SK-N-SH treated with all-trans-retinoic acid at 6 μM for 48 hours (cell line): ENCODE results near the gene CREBBP.

Experiments
- ARNTL ChIP-seq: fragments of 450-650 bp; formaldehyde crosslinking; IDR thresholded peaks from 2 replicates; pipeline ENCODE4 v1.5.0; 2020; ENCODE audit warnings: low read depth, mild to moderate bottlenecking, moderate library complexity, borderline replicate concordance
- BACH2 ChIP-seq: fragments of 250-450 bp; sonication (Bioruptor Pico); IDR thresholded peaks from 2 replicates; pipeline ENCODE4 v1.9.0; 2021; ENCODE audit warnings: mild to moderate bottlenecking, borderline replicate concordance
- ESRRG ChIP-seq: fragments of 250-450 bp; sonication (Bioruptor Pico); IDR thresholded peaks from 2 replicates; pipeline ENCODE4 v1.6.1; 2021; ENCODE audit warnings: mild to moderate bottlenecking
- GLIS3 ChIP-seq: fragments of 250-450 bp; sonication (Bioruptor Pico); IDR thresholded peaks from 2 replicates; pipeline ENCODE4 v1.5.0; 2020; ENCODE audit warnings: mild to moderate bottlenecking, moderate library complexity
- OSR1 ChIP-seq: fragments of 250-450 bp; sonication (Bioruptor Pico); IDR thresholded peaks from 2 replicates; pipeline ENCODE4 v1.8.0; 2022; ENCODE audit warnings: moderate library complexity, mild to moderate bottlenecking, inconsistent platforms
- RARB ChIP-seq: fragments of 250-450 bp; sonication (Bioruptor Pico); IDR thresholded peaks from 2 replicates; pipeline ENCODE4 v1.8.0; 2021; ENCODE audit warnings: mild to moderate bottlenecking, moderate library complexity
- SNAI2 ChIP-seq: fragments of 250-450 bp; sonication (Bioruptor Pico); IDR thresholded peaks from 2 replicates; pipeline ENCODE4 v1.5.0; 2020; ENCODE audit warnings: mild to moderate bottlenecking, moderate library complexity
- TOX ChIP-seq: fragments of 250-450 bp; sonication (Bioruptor Pico); IDR thresholded peaks from 2 replicates; pipeline ENCODE4 v1.8.0; 2021; ENCODE audit warnings: mild to moderate bottlenecking, moderate library complexity, borderline replicate concordance
- ZFP3 ChIP-seq: fragments of 250-450 bp; sonication (Bioruptor Pico); IDR thresholded peaks from 2 replicates; pipeline ENCODE4 v1.5.0; 2020; ENCODE audit warnings: mild to moderate bottlenecking, moderate library complexity
- ZNF565 ChIP-seq: fragments of 450-650 bp; formaldehyde crosslinking; conservative IDR thresholded peaks from 2 replicates; pipeline ENCODE4 v1.5.0; 2020; ENCODE audit warnings: low read depth, mild to moderate bottlenecking, moderate library complexity
- ZNF8 ChIP-seq: fragments of 450-650 bp; formaldehyde crosslinking; IDR thresholded peaks from 2 replicates; pipeline ENCODE4 v1.5.0; 2020; ENCODE audit warnings: mild to moderate bottlenecking, moderate library complexity
- TF ChIP-seq, protein P1 (sequence below): fragments of 250-450 bp; sonication (Bioruptor Pico); IDR thresholded peaks from 2 replicates; pipeline ENCODE4 v1.8.0; 2020; ENCODE audit warnings: mild to moderate bottlenecking, moderate library complexity, borderline replicate concordance
- TF ChIP-seq, protein P2 (sequence below): fragments of 250-450 bp; sonication (Bioruptor Pico); IDR thresholded peaks from 2 replicates; pipeline ENCODE4 v1.5.1; 2020; ENCODE audit warnings: low read depth, mild to moderate bottlenecking, moderate library complexity

DNA sequence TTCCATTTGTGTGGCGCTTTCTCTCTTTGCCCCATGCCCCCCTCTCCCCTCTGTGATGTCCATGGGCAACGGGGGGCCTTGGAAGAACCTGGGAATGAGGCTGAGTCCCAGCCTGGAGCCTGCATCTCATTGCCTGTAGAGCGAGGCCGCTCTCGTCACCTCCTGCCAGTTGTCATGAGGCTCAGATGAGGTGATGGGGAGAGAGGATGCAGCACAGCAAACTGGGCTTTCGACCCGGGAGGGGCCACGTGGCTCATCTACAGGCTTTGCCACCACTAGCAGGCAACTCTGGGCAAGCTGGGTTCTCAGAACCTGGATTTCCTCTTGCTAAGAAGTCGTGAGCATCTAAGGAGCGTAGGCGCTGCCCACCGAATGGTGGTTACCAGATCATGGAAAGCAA, 31.9 kb upstream of the CREBBP start:
- TF ChIP-seq ARNTL: no peak
- TF ChIP-seq, protein P1, sequence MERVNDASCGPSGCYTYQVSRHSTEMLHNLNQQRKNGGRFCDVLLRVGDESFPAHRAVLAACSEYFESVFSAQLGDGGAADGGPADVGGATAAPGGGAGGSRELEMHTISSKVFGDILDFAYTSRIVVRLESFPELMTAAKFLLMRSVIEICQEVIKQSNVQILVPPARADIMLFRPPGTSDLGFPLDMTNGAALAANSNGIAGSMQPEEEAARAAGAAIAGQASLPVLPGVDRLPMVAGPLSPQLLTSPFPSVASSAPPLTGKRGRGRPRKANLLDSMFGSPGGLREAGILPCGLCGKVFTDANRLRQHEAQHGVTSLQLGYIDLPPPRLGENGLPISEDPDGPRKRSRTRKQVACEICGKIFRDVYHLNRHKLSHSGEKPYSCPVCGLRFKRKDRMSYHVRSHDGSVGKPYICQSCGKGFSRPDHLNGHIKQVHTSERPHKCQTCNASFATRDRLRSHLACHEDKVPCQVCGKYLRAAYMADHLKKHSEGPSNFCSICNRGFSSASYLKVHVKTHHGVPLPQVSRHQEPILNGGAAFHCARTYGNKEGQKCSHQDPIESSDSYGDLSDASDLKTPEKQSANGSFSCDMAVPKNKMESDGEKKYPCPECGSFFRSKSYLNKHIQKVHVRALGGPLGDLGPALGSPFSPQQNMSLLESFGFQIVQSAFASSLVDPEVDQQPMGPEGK (CRISPR knock-in tag): no peak
- TF ChIP-seq, protein P2, sequence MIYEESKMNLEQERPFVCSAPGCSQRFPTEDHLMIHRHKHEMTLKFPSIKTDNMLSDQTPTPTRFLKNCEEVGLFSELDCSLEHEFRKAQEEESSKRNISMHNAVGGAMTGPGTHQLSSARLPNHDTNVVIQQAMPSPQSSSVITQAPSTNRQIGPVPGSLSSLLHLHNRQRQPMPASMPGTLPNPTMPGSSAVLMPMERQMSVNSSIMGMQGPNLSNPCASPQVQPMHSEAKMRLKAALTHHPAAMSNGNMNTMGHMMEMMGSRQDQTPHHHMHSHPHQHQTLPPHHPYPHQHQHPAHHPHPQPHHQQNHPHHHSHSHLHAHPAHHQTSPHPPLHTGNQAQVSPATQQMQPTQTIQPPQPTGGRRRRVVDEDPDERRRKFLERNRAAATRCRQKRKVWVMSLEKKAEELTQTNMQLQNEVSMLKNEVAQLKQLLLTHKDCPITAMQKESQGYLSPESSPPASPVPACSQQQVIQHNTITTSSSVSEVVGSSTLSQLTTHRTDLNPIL (CRISPR knock-in tag): no peak
- no peak for TF ChIP-seq ZNF8
- no peak for TF ChIP-seq ZFP3 (CRISPR knock-in tag)
- TF ChIP-seq SNAI2: no peak
- no peak for TF ChIP-seq OSR1
- no peak for TF ChIP-seq TOX (CRISPR knock-in tag)
- no peak for TF ChIP-seq BACH2 (CRISPR knock-in tag)
- TF ChIP-seq ESRRG (CRISPR knock-in tag): no peak
- no peak for TF ChIP-seq RARB
- no peak for TF ChIP-seq ZNF565 (CRISPR knock-in tag)
- TF ChIP-seq GLIS3 (CRISPR knock-in tag): no peak
